GM19452 (cell line): ENCODE results near the gene PHKG2.

Source experiments
- ATAC-seq: cut with Tn5 transposase; IDR thresholded peaks from one replicate; pipeline ENCODE4 v1.9.1; 2021; ENCODE audit not compliant: unreplicated experiment

PHKG2 gene

GRCh38 chr16:30725418-30725792, 22.8 kb upstream of the PHKG2 start:
- no peak for ATAC-seq

GRCh38 chr16:30728321-30728720, 19.9 kb upstream of the PHKG2 start:
- ATAC-seq: no peak

GRCh38 chr16:30728899-30729672, 19.1 kb upstream of the PHKG2 start:
- no peak for ATAC-seq

DNA sequence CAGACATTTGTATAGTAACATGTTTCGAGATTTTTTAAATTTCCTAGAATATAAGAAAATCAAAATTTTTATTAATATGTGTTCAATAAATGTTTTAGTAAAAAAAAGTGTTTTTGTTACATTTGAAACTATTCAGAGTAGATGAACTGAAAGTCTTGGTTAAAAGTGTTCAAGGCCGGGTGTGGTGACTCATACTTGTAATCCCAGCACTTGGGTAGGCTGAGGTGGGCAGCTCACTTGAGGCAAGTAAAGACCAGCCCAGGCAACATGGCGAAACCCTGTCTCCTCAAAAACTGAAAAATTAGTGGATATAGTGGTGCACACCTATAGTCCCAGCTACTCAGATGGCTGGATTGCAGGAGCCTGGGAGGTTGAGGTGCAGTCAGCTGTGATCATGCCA, 16.8 kb upstream of the PHKG2 start:
- ATAC-seq: no peak

GRCh38 chr16:30736995-30737793, 11.0 kb upstream of the PHKG2 start:
- no peak for ATAC-seq

DNA sequence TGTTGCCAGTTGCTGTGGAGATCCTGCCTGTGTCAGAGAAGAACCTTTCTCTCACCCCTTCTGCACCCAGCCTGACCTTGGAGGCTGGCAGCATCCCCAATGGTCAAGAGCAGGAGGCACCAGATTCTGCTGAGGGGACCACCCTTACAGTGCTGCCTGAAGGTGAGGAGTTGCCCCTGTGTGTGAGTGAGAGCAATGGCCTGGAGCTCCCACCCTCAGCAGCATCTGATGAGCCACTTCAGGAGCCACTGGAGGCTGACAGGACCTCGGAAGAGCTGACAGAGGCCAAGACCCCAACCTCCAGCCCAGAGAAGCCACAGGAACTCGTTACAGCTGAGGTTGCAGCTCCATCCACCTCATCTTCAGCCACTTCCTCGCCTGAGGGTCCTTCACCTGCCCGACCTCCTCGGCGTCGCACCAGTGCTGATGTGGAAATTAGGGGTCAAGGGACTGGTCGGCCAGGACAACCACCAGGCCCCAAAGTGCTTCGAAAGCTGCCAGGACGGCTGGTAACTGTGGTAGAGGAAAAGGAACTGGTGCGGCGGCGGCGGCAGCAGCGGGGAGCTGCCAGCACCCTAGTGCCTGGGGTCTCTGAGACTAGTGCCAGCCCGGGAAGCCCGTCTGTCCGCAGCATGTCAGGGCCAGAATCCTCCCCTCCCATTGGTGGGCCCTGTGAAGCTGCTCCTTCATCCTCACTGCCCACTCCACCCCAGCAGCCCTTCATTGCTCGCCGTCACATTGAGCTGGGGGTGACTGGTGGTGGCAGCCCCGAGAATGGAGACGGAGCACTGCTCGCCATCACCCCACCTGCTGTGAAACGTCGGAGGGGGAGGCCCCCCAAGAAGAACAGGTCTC, 10.2 kb upstream of the PHKG2 start:
- no peak for ATAC-seq

GRCh38 chr16:30738984-30739951, 9.0 kb upstream of the PHKG2 start:
- no peak for ATAC-seq

DNA sequence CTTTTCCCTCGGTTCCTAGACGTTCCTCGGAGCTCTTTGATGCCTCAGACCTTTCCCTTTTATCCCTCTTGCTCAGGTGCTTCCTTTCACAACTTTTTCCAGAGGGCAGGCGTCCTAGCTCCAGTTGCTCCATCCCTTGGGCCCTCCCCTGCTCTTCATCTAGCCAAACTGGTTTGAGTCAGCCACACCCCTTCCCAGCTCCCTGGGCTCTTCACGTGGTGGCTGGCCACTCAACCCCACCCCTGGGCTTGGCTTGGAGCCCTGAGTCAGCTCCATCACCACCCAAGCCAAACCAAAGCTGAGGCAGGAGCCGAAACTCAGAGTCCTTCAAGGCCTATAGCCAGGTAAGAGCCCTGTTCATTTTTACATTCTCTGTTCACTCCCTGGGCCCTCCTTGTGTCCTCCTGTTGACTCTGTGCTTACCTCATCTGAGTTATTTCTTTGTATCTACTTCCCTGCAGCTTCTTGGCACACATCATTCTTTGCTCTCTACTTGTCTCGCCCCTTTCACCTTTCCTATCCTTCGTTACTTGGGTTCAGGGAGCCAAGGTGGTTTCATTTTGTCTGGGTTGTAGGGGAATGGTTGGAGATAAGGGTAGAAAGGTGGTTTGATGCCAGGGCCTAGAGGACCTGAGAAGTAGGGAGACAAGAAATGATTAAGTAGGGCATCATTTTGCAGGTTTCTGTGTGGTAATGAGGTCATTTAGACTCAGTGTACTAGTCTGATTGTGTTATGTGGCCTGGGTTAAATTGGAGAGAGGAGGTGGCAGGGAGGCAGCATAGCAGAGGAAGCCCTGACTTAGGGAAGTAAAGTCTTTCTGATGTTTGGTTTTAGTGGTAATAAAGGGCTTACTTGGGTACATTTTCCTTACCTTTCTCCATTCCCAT, 7.6 kb upstream of the PHKG2 start:
- ATAC-seq: no peak

- no peak for ATAC-seq
These were observed 6.7 kb upstream of the PHKG2 start for GRCh38 chr16:30741461-30741914.

- ATAC-seq: no peak
These were observed 4.5 kb upstream of the PHKG2 start for GRCh38 chr16:30743716-30744115.

- no peak for ATAC-seq
These were observed 4.0 kb upstream of the PHKG2 start for GRCh38 chr16:30744183-30744582.

GRCh38 chr16:30745082-30745481, 3.1 kb upstream of the PHKG2 start:
- no peak for ATAC-seq

DNA sequence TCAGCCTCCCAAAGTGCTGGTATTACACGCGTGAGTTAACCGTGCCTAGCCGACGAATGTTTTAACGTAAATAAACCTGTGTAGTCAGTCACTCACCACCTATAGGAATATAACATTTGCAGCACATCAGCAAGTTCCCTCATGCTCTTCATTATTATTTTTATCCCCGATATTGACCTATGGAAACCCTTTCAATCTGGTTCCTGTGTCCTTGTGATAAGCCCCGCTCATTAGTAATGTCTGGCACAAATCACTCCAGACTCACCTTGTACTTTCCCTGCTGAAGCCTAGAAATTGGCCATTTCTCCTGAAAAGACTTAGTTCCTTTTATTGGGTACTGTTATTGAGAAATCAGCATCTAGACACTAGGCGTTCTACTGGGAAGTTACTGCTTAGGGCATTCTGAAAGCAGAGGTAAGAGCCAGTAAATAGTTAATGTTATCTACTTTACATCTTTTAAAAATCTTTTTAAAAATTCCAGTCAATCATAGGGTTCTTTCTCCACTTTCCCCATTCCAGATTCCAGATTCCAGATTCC, 1.5 kb upstream of the PHKG2 start:
- ATAC-seq: no peak

DNA sequence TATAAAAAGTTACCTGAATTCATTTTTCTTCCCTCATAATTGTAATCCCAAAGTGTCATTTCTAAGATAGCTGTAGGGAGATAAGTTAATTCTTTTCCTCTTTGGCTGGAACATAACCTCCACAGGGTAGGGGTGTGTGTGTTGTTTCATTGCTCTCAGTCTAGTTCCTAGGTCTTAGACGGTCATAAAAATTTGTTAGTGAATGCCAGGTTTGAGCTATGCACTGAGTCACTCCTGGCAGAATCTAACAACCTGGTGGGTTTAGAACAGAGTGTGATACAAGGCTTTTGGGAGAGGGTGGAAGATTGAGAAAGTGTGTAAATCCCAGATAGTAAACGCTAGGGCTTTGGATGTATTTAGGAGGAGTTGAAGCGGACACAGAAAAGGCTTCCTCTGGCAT, 894 bp upstream of the PHKG2 start:
- no peak for ATAC-seq

DNA sequence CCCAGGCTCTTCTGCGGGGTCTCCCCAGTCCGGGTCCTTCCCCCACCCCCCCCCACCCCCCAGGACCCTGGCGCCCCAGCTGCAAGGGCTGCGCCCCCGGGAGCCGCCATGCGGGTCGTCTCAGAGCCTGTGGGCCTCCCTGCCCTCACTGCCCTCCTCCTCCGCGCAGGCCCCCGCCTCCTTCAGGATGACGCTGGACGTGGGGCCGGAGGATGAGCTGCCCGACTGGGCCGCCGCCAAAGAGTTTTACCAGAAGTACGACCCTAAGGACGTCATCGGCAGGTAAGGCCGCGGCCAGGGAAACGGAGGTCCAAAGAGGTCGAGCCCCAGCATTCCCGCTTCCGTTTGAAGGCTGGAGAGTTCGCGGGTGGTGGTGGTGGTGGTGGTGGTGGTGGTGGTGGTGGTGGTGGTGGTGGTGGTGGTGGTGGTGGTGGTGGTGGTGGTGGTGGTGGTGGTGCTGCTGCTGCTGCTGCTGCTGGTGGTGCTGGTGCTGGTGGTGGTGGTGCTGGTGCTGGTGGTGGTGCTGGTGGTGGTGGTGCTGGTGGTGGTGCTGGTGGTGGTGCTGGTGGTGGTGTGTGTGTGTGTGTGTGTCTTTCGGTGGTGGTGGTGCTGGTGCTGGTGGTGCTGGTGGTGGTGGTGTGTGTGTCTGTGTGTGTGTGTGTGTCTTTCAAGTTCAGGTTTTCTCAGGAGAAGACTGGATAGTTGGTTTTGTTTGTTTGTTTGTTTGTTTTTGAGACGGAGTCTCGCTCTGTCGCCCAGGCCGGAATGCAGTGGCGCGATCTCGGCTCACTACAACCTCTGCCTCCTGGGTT, 615 bp downstream of the PHKG2 start:
- peak; percentile 3 for ATAC-seq

DNA sequence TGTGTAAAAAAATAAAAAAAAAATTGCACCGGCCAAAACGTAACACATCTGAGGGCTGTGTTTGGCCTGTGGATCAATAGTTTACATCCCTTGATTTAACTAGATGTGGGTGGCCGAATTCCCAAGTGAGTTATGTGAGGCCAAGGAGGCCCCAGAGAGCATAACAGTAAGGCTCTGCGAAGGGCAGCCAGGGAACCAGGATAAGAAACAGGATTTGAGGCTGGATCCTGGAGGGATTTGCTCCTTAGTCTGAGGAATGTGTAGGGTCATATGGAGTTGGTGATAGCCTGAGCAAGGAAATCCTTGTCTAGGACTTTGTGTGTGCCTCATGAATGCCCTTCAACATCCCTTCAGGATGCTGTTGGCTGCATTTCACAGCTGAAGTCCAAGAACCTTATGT, 2.0 kb downstream of the PHKG2 start:
- no peak for ATAC-seq

DNA sequence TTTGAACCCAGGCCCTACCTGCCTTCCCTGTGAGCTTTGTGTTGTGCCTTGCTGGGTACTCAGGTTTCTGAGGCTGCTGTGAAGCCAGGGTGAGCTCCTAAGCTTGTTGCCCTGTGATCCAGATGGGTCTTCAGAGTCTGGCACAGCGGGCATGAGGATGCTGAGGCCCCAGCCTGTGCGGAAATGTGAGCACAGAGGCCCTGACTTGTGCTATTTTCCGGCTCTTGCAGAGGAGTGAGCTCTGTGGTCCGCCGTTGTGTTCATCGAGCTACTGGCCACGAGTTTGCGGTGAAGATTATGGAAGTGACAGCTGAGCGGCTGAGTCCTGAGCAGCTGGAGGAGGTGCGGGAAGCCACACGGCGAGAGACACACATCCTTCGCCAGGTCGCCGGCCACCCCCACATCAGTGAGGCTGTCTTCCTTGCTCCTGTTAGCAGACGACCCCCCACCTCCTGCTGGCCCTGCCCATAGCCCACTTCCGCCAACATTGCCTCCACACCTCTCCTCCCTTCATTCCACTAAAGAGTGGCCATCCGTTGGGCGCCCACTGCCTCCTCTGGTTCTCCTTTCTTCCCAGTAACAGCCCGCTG, 2.7 kb downstream of the PHKG2 start:
- no peak for ATAC-seq

DNA sequence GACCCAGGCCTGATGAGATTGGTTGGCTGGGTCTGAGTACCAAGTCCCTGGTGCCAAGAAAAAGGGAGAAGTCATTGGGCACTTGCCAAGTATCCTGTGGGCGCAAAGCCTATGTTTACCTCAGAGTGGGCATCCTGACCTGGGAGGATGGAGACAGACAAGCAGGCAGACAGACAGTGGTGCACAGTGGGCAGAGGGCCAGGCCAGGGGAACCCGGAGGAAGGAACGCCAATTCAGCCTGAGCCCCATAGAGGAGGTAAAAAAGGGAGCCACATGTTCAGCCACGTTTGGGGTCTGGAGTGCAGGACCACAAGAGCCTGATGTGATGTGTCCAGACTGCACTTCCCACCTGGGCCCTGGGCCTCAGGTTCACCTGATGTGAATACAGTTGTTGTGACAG, 5.4 kb downstream of the PHKG2 start:
- ATAC-seq: no peak
